A549 (cell line): Measurements from ENCODE around the gene PDPK1. TPM values are rescaled to one million over a fixed set of nuclear protein-coding genes. Genes with fewer than 3 reads are reported as not detected.

Source experiments
- ATAC-seq, 2 experiments: fragments of 200-7000 bp in 1 of 2; fragments of >200 bp in 1 of 2; cut with Nextera tagmentation in 1 of 2; cut with Tn5 transposase in 1 of 2; 3 replicates each; pipeline versions ENCODE4 v1.8.0 to v1.9.1; 2018 to 2020; ENCODE audit warnings: mild to moderate bottlenecking in 1 of 2, moderate library complexity in 1 of 2
- CTCF ChIA-PET: fragments of 300-600 bp; sonication (Branson Sonifier 250); formaldehyde crosslinking; extraction: SDS; loops from one replicate; lab custom pipeline; 2021; ENCODE audit warnings: antibody characterized with exemption, inconsistent platforms; lab: Yijun Ruan, JAX
- POLR2A ChIA-PET: fragments of 350-600 bp; formaldehyde crosslinking; extraction: SDS; loops from one replicate; lab custom pipeline; 2021; ENCODE audit warnings: antibody characterized with exemption, inconsistent platforms; lab: Yijun Ruan, JAX
- DNase-seq, 2 experiments: peaks; one replicate each; pipeline versions ENCODE4 v3.0.0 to v3.0.0-alpha.2; 2011 to 2016; ENCODE audit warnings: low read depth in 1 of 2, low spot score in 1 of 2
- FAIRE-seq: peaks from 2 replicates; lab custom pipeline; 2011; peaks lifted over from hg19 to GRCh38; lab: Jason Lieb, UNC
- H3K27ac ChIP-seq, 2 experiments: fragments of >200 bp; sonication (Bioruptor Twin); formaldehyde crosslinking; 3 replicates each; pipeline ENCODE4 v1.5.1; 2016 to 2017
- H3K4me1 ChIP-seq: fragments of >200 bp; sonication (Bioruptor Twin); formaldehyde crosslinking; 3 replicates; pipeline ENCODE4 v1.6.1; 2016
- H3K4me2 ChIP-seq: fragments of >200 bp; sonication (Bioruptor Twin); formaldehyde crosslinking; 3 replicates; pipeline ENCODE4 v1.6.1; 2016
- H3K4me3 ChIP-seq: fragments of >200 bp; sonication (Bioruptor Twin); formaldehyde crosslinking; 3 replicates; pipeline ENCODE4 v1.5.1; 2016
- H3K9me3 ChIP-seq: fragments of >200 bp; sonication (Bioruptor Twin); formaldehyde crosslinking; 3 replicates; pipeline ENCODE4 v1.6.1; 2016
- CEBPB ChIP-seq, 2 experiments: fragments of >200 bp in 1 of 2; sonication (Bioruptor Twin) in 1 of 2; formaldehyde crosslinking in 1 of 2; IDR thresholded peaks; 2 replicates each; pipeline ENCODE4 v1.6.1; 2012 to 2016
- ESRRA ChIP-seq: fragments of 150-350 bp; IDR thresholded peaks from 2 replicates; pipeline ENCODE4 v1.6.1; 2014; ENCODE audit warnings: mild to moderate bottlenecking, low read length, borderline replicate concordance
- FOSL2 ChIP-seq, 2 experiments: fragments of 450-650 bp in 1 of 2; fragments of >200 bp in 1 of 2; sonication (Bioruptor Twin) in 1 of 2; formaldehyde crosslinking; IDR thresholded peaks; 2 replicates each; pipeline versions ENCODE4 v1.5.0 to v1.6.1; 2016 to 2020; ENCODE audit warnings: mild to moderate bottlenecking in 1 of 2, moderate library complexity in 1 of 2
- FOXS1 ChIP-seq: fragments of 250-450 bp; sonication (Bioruptor Pico); IDR thresholded peaks from 2 replicates; pipeline ENCODE4 v1.5.0; 2020; ENCODE audit warnings: mild to moderate bottlenecking, moderate library complexity
- HDAC2 ChIP-seq: fragments of 200-600 bp; sonication (generic); IDR thresholded peaks from 2 replicates; pipeline ENCODE4 v1.6.1; 2016
- HOXA7 ChIP-seq: fragments of 250-450 bp; sonication (Bioruptor Pico); IDR thresholded peaks from 2 replicates; pipeline ENCODE4 v1.5.0; 2020; ENCODE audit warnings: mild to moderate bottlenecking, moderate library complexity
- HOXB5 ChIP-seq: fragments of 250-450 bp; sonication (Bioruptor Pico); IDR thresholded peaks from 2 replicates; pipeline ENCODE4 v1.5.0; 2020; ENCODE audit warnings: mild to moderate bottlenecking, moderate library complexity
- JUNB ChIP-seq: fragments of >200 bp; sonication (Bioruptor Twin); formaldehyde crosslinking; IDR thresholded peaks from 2 replicates; pipeline ENCODE4 v1.6.1; 2016
- KDM1A ChIP-seq: fragments of 200-600 bp; sonication (generic); IDR thresholded peaks from 2 replicates; pipeline ENCODE4 v1.6.1; 2016; ENCODE audit warnings: low read depth, mild to moderate bottlenecking
- KDM5A ChIP-seq: fragments of 200-600 bp; sonication (generic); IDR thresholded peaks from 2 replicates; pipeline ENCODE4 v1.6.1; 2016; ENCODE audit warnings: antibody characterized with exemption, mild to moderate bottlenecking
- MAZ ChIP-seq: fragments of 150-350 bp; IDR thresholded peaks from 2 replicates; pipeline ENCODE4 v1.6.1; 2014; ENCODE audit warnings: antibody characterized with exemption, low read depth, low read length, borderline replicate concordance
- NFE2L2 ChIP-seq: fragments of 150-350 bp; conservative IDR thresholded peaks from 2 replicates; pipeline ENCODE4 v1.6.1; 2014; ENCODE audit warnings: low read length
- NPAS2 ChIP-seq: fragments of 250-450 bp; sonication (Bioruptor Pico); IDR thresholded peaks from 2 replicates; pipeline ENCODE4 v1.8.0; 2022; ENCODE audit warnings: mild to moderate bottlenecking, moderate library complexity, borderline replicate concordance
- NR3C1 ChIP-seq: fragments of >200 bp; sonication (Bioruptor Twin); formaldehyde crosslinking; IDR thresholded peaks from 3 replicates; pipeline ENCODE4 v1.6.1; 2017
- PHF8 ChIP-seq: fragments of 200-600 bp; sonication (generic); IDR thresholded peaks from 2 replicates; pipeline ENCODE4 v1.6.1; 2016; ENCODE audit warnings: low read depth, mild to moderate bottlenecking, antibody characterized with exemption, moderate library complexity, borderline replicate concordance
- POLR2AphosphoS2 ChIP-seq: conservative IDR thresholded peaks from 2 replicates; pipeline ENCODE4 v1.6.1; 2012; ENCODE audit warnings: low read length, improper control_type of control experiment, inconsistent platforms
- RARB ChIP-seq: fragments of 250-450 bp; sonication (Bioruptor Pico); IDR thresholded peaks from 2 replicates; pipeline ENCODE4 v1.8.0; 2021; ENCODE audit warnings: mild to moderate bottlenecking, moderate library complexity
- RFX5 ChIP-seq: fragments of 450-650 bp; IDR thresholded peaks from 2 replicates; pipeline ENCODE4 v1.7.1; 2014; ENCODE audit warnings: antibody characterized with exemption, mild to moderate bottlenecking, moderate library complexity
- SMC3 ChIP-seq: fragments of >200 bp; sonication (Bioruptor Twin); formaldehyde crosslinking; IDR thresholded peaks from 3 replicates; pipeline ENCODE4 v1.6.1; 2018; ENCODE audit warnings: inconsistent platforms
- SREBF2 ChIP-seq: fragments of 450-650 bp; IDR thresholded peaks from 2 replicates; pipeline ENCODE4 v1.6.1; 2014; ENCODE audit warnings: mild to moderate bottlenecking, moderate library complexity
- ZC3H11A ChIP-seq: fragments of 450-650 bp; IDR thresholded peaks from 2 replicates; pipeline ENCODE4 v1.6.1; 2014; ENCODE audit warnings: antibody characterized with exemption, mild to moderate bottlenecking
- WGBS: methylation state at CpG from one replicate; pipeline ENCODE4 v1.1.6; 2017; ENCODE audit errors: missing lambda C conversion rate; 5-methylcytosine and 5-hydroxymethylcytosine counted together
- polyA plus RNA-seq, 4 experiments: library from polyadenylated mRNA; depleted of rRNA in 3 of 4; stranded (reverse); fragments of >200 nt; fragmentation: RNase III in 1 of 4; extraction: RNeasy Plus Mini Kit Qiagen cat#74134 plus additional on column Dnase treatment in 1 of 4; gene quantifications; 2 replicates in 3 of 4; 3 replicates in 1 of 4; pipeline ENCODE4 v1.2.3, GENCODE V29; 2011 to 2017
- TF ChIP-seq, protein P1 (sequence below): IDR thresholded peaks from 2 replicates; pipeline ENCODE4 v1.6.1; 2012
- TF ChIP-seq, protein P2 (sequence below): fragments of >200 bp; sonication (Bioruptor Twin); formaldehyde crosslinking; IDR thresholded peaks from 2 replicates; pipeline ENCODE4 v1.6.1; 2016
- TF ChIP-seq, protein P3 (sequence below): fragments of 250-450 bp; sonication (Bioruptor Pico); IDR thresholded peaks from 2 replicates; pipeline ENCODE4 v1.5.0; 2020; ENCODE audit warnings: low read depth, mild to moderate bottlenecking, moderate library complexity
- TF ChIP-seq, protein P4 (sequence below): fragments of >200 bp; sonication (Bioruptor Twin); formaldehyde crosslinking; IDR thresholded peaks from 3 replicates; pipeline ENCODE4 v1.5.1; 2016

PDPK1 gene
- polyA plus RNA-seq, 2 of the 4 experiments (the other 2 are of a cell fraction) = 17.7 to 29.7 TPM

- H3K4me3 ChIP-seq = no peak overlapping the region
- no peak for FAIRE-seq
- no peaks in the 10 kb centered on the region for H3K9me3 ChIP-seq
- TF ChIP-seq KDM5A (no peak), RARB (no peak), SREBF2 (no peak), POLR2AphosphoS2 (no peak), KDM1A (no peak), HDAC2 (no peak), SMC3 (no peak)
- POLR2A ChIA-PET = no interaction called here
- DNase-seq = no peak
- 83% methylated on average over 16 of the region's 24 CpGs for WGBS
- CTCF ChIA-PET = interaction anchor here (2.2 kb wide), 1 partner anchor 12 kb away, joined by 7 read pairs; no protein-coding TSS in a partner anchor
- ATAC-seq = no peak
- no peak overlapping the region for H3K4me2 ChIP-seq
- H3K27ac ChIP-seq = no peak overlapping the region
- H3K4me1 ChIP-seq = no peaks in the 10 kb centered on the region
Measured at GRCh38 chr16:2584729-2585650, 47.2 kb downstream of the PDPK1 start.

DNA sequence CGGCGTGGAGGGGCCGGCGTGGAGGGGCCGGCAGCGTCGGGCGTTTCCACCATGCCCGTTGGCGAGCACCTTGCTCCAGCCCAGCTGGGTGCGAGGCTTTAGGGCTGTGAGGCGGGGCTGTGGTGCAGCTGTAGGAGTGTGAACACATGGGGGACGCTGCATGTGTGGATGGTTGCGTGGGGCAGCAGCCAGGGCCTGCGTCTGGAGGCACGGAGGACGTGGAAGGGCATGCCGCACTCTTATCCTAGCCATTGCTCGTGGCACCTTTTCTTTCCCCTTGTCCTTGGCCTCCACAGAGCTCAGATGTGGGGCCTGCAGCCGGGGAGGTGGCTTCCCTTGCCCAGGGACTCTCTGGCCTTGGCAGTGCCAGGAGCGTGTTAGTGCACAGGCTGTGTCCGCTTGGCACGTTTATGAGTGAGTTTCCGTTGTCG lies 47.8 kb downstream of the PDPK1 start:
- DNase-seq = no peak
- ChIA-PET POLR2A (no interaction called here), CTCF (interaction anchor here (0.6 to 2.2 kb wide), 2 partner anchors 11 to 465 kb away, joined by 3 to 7 read pairs; no protein-coding TSS in a partner anchor)
- ATAC-seq = no peak
- Histone ChIP-seq H3K27ac (no peak overlapping the region), H3K9me3 (no peaks in the 10 kb centered on the region), H3K4me2 (no peak overlapping the region), H3K4me1 (no peaks in the 10 kb centered on the region), H3K4me3 (no peak overlapping the region)
- TF ChIP-seq FOXS1 (CRISPR knock-in tag) (no peak), MAZ (no peak), NFE2L2 (no peak), FOSL2 (IDR thresholded peaks at IDR 0.05) (no peak), FOSL2 (CRISPR knock-in tag; IDR thresholded peaks at IDR 0.05) (no peak), NPAS2 (CRISPR knock-in tag) (no peak), KDM5A (no peak), HOXB5 (CRISPR knock-in tag) (no peak), JUNB (no peak), NR3C1 (no peak), RFX5 (no peak), HOXA7 (CRISPR knock-in tag) (no peak), ZC3H11A (no peak), CEBPB (IDR thresholded peaks at IDR 0.05) (no peak), ESRRA (no peak), PHF8 (no peak), SREBF2 (no peak)
- TF ChIP-seq, protein P1, sequence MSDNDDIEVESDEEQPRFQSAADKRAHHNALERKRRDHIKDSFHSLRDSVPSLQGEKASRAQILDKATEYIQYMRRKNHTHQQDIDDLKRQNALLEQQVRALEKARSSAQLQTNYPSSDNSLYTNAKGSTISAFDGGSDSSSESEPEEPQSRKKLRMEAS = no peak
- TF ChIP-seq, protein P2, sequence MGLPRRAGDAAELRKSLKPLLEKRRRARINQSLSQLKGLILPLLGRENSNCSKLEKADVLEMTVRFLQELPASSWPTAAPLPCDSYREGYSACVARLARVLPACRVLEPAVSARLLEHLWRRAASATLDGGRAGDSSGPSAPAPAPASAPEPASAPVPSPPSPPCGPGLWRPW = no peak
- TF ChIP-seq, protein P3, sequence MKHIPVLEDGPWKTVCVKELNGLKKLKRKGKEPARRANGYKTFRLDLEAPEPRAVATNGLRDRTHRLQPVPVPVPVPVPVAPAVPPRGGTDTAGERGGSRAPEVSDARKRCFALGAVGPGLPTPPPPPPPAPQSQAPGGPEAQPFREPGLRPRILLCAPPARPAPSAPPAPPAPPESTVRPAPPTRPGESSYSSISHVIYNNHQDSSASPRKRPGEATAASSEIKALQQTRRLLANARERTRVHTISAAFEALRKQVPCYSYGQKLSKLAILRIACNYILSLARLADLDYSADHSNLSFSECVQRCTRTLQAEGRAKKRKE (CRISPR knock-in tag) = no peak
- TF ChIP-seq, protein P4, sequence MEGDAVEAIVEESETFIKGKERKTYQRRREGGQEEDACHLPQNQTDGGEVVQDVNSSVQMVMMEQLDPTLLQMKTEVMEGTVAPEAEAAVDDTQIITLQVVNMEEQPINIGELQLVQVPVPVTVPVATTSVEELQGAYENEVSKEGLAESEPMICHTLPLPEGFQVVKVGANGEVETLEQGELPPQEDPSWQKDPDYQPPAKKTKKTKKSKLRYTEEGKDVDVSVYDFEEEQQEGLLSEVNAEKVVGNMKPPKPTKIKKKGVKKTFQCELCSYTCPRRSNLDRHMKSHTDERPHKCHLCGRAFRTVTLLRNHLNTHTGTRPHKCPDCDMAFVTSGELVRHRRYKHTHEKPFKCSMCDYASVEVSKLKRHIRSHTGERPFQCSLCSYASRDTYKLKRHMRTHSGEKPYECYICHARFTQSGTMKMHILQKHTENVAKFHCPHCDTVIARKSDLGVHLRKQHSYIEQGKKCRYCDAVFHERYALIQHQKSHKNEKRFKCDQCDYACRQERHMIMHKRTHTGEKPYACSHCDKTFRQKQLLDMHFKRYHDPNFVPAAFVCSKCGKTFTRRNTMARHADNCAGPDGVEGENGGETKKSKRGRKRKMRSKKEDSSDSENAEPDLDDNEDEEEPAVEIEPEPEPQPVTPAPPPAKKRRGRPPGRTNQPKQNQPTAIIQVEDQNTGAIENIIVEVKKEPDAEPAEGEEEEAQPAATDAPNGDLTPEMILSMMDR = no peak
- FAIRE-seq = no peak
- WGBS = 94% methylated on average over 24 of the region's 25 CpGs
